Sigmoid colon (tissue), 7 donors: ENCODE measurements around the gene FBXL17. TPM values are rescaled to one million over a fixed set of nuclear protein-coding genes. Genes with fewer than 3 reads are reported as not detected.

Source experiments
- DNase-seq: peaks from one replicate; pipeline ENCODE4 v3.0.0-alpha.2; 2019
- H3K27ac ChIP-seq, 4 donors: fragments of 200-600 bp; sonication (generic); one replicate each; pipeline ENCODE4 v1.5.1; 2016 to 2019; ENCODE audit warnings: mild to moderate bottlenecking in 1 of 4
- H3K27me3 ChIP-seq, 3 donors: fragments of 200-600 bp; sonication (generic); one replicate each; pipeline ENCODE4 v1.5.1; 2019; ENCODE audit warnings: mild to moderate bottlenecking in 1 of 3
- H3K36me3 ChIP-seq, 4 donors: fragments of 200-600 bp; sonication (generic); one replicate each; pipeline ENCODE4 v1.5.1; 2016 to 2019
- H3K4me1 ChIP-seq, 4 donors: fragments of 200-600 bp; sonication (generic); one replicate each; pipeline ENCODE4 v1.5.1; 2017 to 2019
- H3K4me3 ChIP-seq, 4 donors: fragments of 200-600 bp; sonication (generic); one replicate each; pipeline ENCODE4 v1.5.1; 2017 to 2019; ENCODE audit warnings: mild to moderate bottlenecking in 2 of 4, moderate library complexity in 1 of 4
- H3K9me3 ChIP-seq, 4 donors: fragments of 200-600 bp in 3 of 4; sonication (generic) in 3 of 4; one replicate each; pipeline versions ENCODE4 v1.5.1 to v1.6.1; 2013 to 2019
- CTCF ChIP-seq, 4 experiments: fragments of 450-650 bp in 3 of 4; fragments of 200-600 bp in 1 of 4; IDR thresholded peaks; one replicate each; pipeline ENCODE4 v1.5.1; 2016 to 2019; ENCODE audit warnings: antibody characterized with exemption in 4 of 4, mild to moderate bottlenecking in 3 of 4, moderate library complexity in 2 of 4
- EP300 ChIP-seq, 4 donors: sonication (generic); formaldehyde crosslinking; IDR thresholded peaks; one replicate each; pipeline ENCODE4 v1.6.1; 2017; ENCODE audit warnings: antibody characterized with exemption in 4 of 4
- POLR2A ChIP-seq, 2 donors: fragments of 450-650 bp; IDR thresholded peaks; one replicate each; pipeline ENCODE4 v1.6.1; 2016; ENCODE audit warnings: antibody characterized with exemption in 2 of 2, mild to moderate bottlenecking in 2 of 2, moderate library complexity in 2 of 2
- POLR2AphosphoS5 ChIP-seq, 4 donors: sonication (generic); formaldehyde crosslinking; IDR thresholded peaks; one replicate each; pipeline ENCODE4 v1.6.1; 2017; ENCODE audit warnings: antibody characterized with exemption in 4 of 4
- WGBS, 2 donors: extraction: QIAGEN DNeasy Blood & Tissue Kit; methylation state at CpG; one replicate each; pipeline ENCODE4 v1.1.7; 2013; 5-methylcytosine and 5-hydroxymethylcytosine counted together
- intact Hi-C: fragments of 100-400 bp; cut with DNase I; formaldehyde crosslinking; loops from one replicate; pipeline ENCODE4 v1.15.1; 2023
- polyA plus RNA-seq, 3 donors: library from polyadenylated mRNA; stranded (reverse); fragments of 200-250 nt; gene quantifications; one replicate each; pipeline ENCODE4 v1.2.3, GENCODE V29; 2013
- total RNA-seq, 4 donors: library from RNA; depleted of rRNA; stranded (reverse); fragments of >200 nt; gene quantifications; one replicate each; pipeline ENCODE4 v1.1.0, GENCODE V29; 2016
- donor health status: healthy with polysubstance abuse.
- donor health status: Bipolar disorder and iron deficiency.
- donor health status: healthy.

The FBXL17 gene
- total and polyA plus RNA-seq, 7 donors: 8.2 to 22.5 (median 16.6) TPM

- H3K27ac ChIP-seq: no peak overlapping the region
- WGBS, 2 donors: 85 to 86% methylated on average over 4 of the region's 4 CpGs
- no peak for DNase-seq
- intact Hi-C loops: no loop called here
- H3K4me3 ChIP-seq: no peak overlapping the region
- no peak for TF ChIP-seq EP300 (IDR thresholded peaks at IDR 0.05)
- TF ChIP-seq CTCF (IDR thresholded peaks at IDR 0.05): no peak
- TF ChIP-seq POLR2AphosphoS5 (IDR thresholded peaks at IDR 0.05): no peak
- no peaks in the 10 kb centered on the region for H3K36me3 ChIP-seq
- no peaks in the 10 kb centered on the region for H3K4me1 ChIP-seq
- H3K27me3 ChIP-seq: no peaks in the 10 kb centered on the region
- H3K9me3 ChIP-seq: no peaks in the 10 kb centered on the region
Observed at GRCh38 chr5:107840592-107840991, 541.3 kb downstream of the FBXL17 start.

- no peak overlapping the region for H3K4me3 ChIP-seq
- intact Hi-C loops: no loop called here
Observed at GRCh38 chr5:107840161-107840560, 541.7 kb downstream of the FBXL17 start.

GRCh38 chr5:107835096-107835495 lies 546.8 kb downstream of the FBXL17 start:
- Histone ChIP-seq H3K36me3 (no peaks in the 10 kb centered on the region), H3K27me3 (no peaks in the 10 kb centered on the region), H3K9me3 (no peaks in the 10 kb centered on the region), H3K4me3 (no peak overlapping the region), H3K4me1 (no peaks in the 10 kb centered on the region), H3K27ac (no peak overlapping the region)
- DNase-seq: no peak
- TF ChIP-seq CTCF (IDR thresholded peaks at IDR 0.05): no peak
- TF ChIP-seq POLR2AphosphoS5 (IDR thresholded peaks at IDR 0.05): no peak
- no peak for TF ChIP-seq EP300 (IDR thresholded peaks at IDR 0.05)
- intact Hi-C loops: no loop called here
- 93 to 96% methylated on average over 8 of the region's 8 CpGs for WGBS, 2 donors

More at GRCh38 chr5:107840161-107840560, 541.7 kb downstream of the FBXL17 start:
- 87 to 88% methylated on average over 3 of the region's 3 CpGs for WGBS, 2 donors
- TF ChIP-seq POLR2A (IDR thresholded peaks at IDR 0.05) (no peak), POLR2AphosphoS5 (IDR thresholded peaks at IDR 0.05) (no peak), CTCF (IDR thresholded peaks at IDR 0.05) (no peak), EP300 (IDR thresholded peaks at IDR 0.05) (no peak)
- DNase-seq: no peak
- Histone ChIP-seq H3K9me3 (no peaks in the 10 kb centered on the region), H3K27me3 (no peaks in the 10 kb centered on the region), H3K4me1 (no peaks in the 10 kb centered on the region), H3K36me3 (no peaks in the 10 kb centered on the region), H3K27ac (no peak overlapping the region)

GRCh38 chr5:107832746-107833145 lies 549.2 kb downstream of the FBXL17 start:
- no peaks in the 10 kb centered on the region for H3K27me3 ChIP-seq
- H3K4me1 ChIP-seq: no peaks in the 10 kb centered on the region
- no peak for TF ChIP-seq POLR2A (IDR thresholded peaks at IDR 0.05)
- no peak for TF ChIP-seq EP300 (IDR thresholded peaks at IDR 0.05)
- no peak for TF ChIP-seq POLR2AphosphoS5 (IDR thresholded peaks at IDR 0.05)
- TF ChIP-seq CTCF (IDR thresholded peaks at IDR 0.05): no peak
- WGBS, 2 donors: 96% methylated on average over 3 of the region's 3 CpGs
- H3K36me3 ChIP-seq: no peaks in the 10 kb centered on the region
- no peak overlapping the region for H3K27ac ChIP-seq
- H3K4me3 ChIP-seq: no peak overlapping the region
- H3K9me3 ChIP-seq: no peaks in the 10 kb centered on the region
- intact Hi-C loops: no loop called here
- DNase-seq: no peak

- no peak for DNase-seq
- Histone ChIP-seq H3K27ac (no peak overlapping the region), H3K36me3 (no peaks in the 10 kb centered on the region), H3K9me3 (no peaks in the 10 kb centered on the region), H3K4me1 (no peaks in the 10 kb centered on the region), H3K4me3 (no peak overlapping the region), H3K27me3 (no peaks in the 10 kb centered on the region)
- intact Hi-C loops: no loop called here
- no peak for TF ChIP-seq POLR2AphosphoS5 (IDR thresholded peaks at IDR 0.05)
- no peak for TF ChIP-seq POLR2A (IDR thresholded peaks at IDR 0.05)
- TF ChIP-seq EP300 (IDR thresholded peaks at IDR 0.05): no peak
- no peak for TF ChIP-seq CTCF (IDR thresholded peaks at IDR 0.05)
- WGBS, 2 donors: 48 to 66% methylated on average over 13 of the region's 13 CpGs
Observed at GRCh38 chr5:107831612-107832395, 550.1 kb downstream of the FBXL17 start.
